GM19239 (cell line): Measurements from ENCODE around the gene RAP1A.
A peak's percentile ranks its signal among the peaks of the same experiment; 100 is the strongest.

Experiments used
- DNase-seq: peaks from one replicate; pipeline ENCODE4 v3.0.0; 2011; ENCODE audit warnings: low spot score; ENCODE audit not compliant: insufficient read length
- FAIRE-seq: peaks from 2 replicates; lab custom pipeline; 2011; peaks lifted over from hg19 to GRCh38; lab: Jason Lieb, UNC

RAP1A gene

GRCh38 chr1:111619635-111620440 is at the start of gene RAP1A:
TSS of gene RAP1A (plus strand) at chr1:111619789. CDS start at chr1:111691361, 71,572 bp downstream.
- FAIRE-seq (peak; percentile 70), DNase-seq (peak; percentile 76)

GRCh38 chr1:111569913-111570312 is 49.7 kb upstream of the RAP1A start:
- no peak for FAIRE-seq
- no peak for DNase-seq

GRCh38 chr1:111570781-111571181 is 48.8 kb upstream of the RAP1A start:
- no peak for FAIRE-seq
- no peak for DNase-seq

GRCh38 chr1:111571239-111571638 is 48.4 kb upstream of the RAP1A start:
- FAIRE-seq, result no peak
- DNase-seq, result no peak

- FAIRE-seq, result no peak
- no peak for DNase-seq
These were observed 47.6 kb upstream of the RAP1A start for GRCh38 chr1:111571987-111572386.

- no peak for DNase-seq
These were observed 43.0 kb upstream of the RAP1A start for GRCh38 chr1:111576547-111576946.

GRCh38 chr1:111577814-111578213 is 41.8 kb upstream of the RAP1A start:
- DNase-seq (no peak), FAIRE-seq (no peak)

More at GRCh38 chr1:111576547-111576946, 43.0 kb upstream of the RAP1A start:
- no peak for FAIRE-seq

GRCh38 chr1:111581166-111581565 is 38.4 kb upstream of the RAP1A start:
- DNase-seq (no peak), FAIRE-seq (no peak)

- no peak for FAIRE-seq
- DNase-seq, result no peak
These were observed 37.6 kb upstream of the RAP1A start for GRCh38 chr1:111582016-111582415.

- DNase-seq, result no peak
- FAIRE-seq, result no peak
These were observed 36.7 kb upstream of the RAP1A start for GRCh38 chr1:111582644-111583618.

GRCh38 chr1:111585447-111586086 is 34.0 kb upstream of the RAP1A start:
- DNase-seq (no peak), FAIRE-seq (no peak)

GRCh38 chr1:111586112-111586511 is 33.5 kb upstream of the RAP1A start:
- DNase-seq, result no peak
- no peak for FAIRE-seq

GRCh38 chr1:111587509-111588174 is 31.9 kb upstream of the RAP1A start:
- DNase-seq, result no peak
- FAIRE-seq, result peak; percentile 87

- FAIRE-seq (no peak), DNase-seq (no peak)
These were observed 27.7 kb upstream of the RAP1A start for GRCh38 chr1:111591937-111592336.

- FAIRE-seq (peak; percentile 95), DNase-seq (no peak)
These were observed 26.9 kb upstream of the RAP1A start for GRCh38 chr1:111592389-111593361.

- FAIRE-seq (peak; percentile 94), DNase-seq (no peak)
These were observed 25.9 kb upstream of the RAP1A start for GRCh38 chr1:111593403-111594305.

GRCh38 chr1:111594306-111594693 is 25.3 kb upstream of the RAP1A start:
- DNase-seq (no peak), FAIRE-seq (no peak)

GRCh38 chr1:111595807-111596206 is 23.8 kb upstream of the RAP1A start:
- FAIRE-seq, result no peak
- no peak for DNase-seq
